ENCODE results near the gene PPP2R2D.

Gene PPP2R2D

DNA sequence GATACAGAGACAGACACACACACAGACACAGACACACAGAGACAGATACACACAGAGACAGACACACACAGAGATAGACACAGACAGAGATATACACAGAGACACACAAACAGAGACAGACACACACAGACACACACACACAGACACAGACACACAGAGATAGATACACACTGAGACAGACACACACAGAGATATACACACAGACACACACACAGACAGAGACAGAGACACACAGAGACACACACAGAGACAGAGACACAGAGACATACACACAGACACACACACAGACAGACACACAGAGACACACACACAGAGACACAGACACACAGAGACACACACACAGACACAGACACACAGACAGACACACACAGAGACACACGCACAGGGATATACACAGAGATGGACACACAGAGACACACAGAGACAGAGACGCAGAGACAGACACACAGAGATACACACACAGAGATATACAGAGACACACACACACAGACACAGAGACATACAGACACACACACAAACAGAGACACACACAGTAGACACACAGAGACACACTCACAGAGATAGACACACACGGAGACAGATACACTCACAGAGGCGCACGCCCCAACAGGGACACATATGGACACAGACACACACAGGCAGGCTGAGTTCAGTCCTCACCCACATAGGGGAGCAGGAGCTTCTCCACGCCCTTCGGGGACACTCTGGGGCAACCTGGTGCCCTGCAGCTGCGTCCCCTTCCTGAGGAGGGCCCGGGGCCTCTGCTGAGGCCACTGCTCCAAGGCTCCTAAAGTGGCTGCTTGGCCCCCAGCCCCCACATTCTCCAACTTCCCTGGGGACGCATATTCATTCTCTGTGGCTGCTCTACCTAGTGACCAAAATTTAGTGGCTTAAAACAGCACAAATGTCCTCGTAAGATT lies 10.3 kb upstream of the PPP2R2D start:
- H3K27ac ChIP-seq = no peak overlapping the region
- no peak for TF ChIP-seq ZFX (IDR thresholded peaks at IDR 0.05; ENCODE audit: borderline replicate concordance)
- TF ChIP-seq, protein P1, sequence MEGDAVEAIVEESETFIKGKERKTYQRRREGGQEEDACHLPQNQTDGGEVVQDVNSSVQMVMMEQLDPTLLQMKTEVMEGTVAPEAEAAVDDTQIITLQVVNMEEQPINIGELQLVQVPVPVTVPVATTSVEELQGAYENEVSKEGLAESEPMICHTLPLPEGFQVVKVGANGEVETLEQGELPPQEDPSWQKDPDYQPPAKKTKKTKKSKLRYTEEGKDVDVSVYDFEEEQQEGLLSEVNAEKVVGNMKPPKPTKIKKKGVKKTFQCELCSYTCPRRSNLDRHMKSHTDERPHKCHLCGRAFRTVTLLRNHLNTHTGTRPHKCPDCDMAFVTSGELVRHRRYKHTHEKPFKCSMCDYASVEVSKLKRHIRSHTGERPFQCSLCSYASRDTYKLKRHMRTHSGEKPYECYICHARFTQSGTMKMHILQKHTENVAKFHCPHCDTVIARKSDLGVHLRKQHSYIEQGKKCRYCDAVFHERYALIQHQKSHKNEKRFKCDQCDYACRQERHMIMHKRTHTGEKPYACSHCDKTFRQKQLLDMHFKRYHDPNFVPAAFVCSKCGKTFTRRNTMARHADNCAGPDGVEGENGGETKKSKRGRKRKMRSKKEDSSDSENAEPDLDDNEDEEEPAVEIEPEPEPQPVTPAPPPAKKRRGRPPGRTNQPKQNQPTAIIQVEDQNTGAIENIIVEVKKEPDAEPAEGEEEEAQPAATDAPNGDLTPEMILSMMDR (IDR thresholded peaks at IDR 0.05) = no peak

GRCh38 chr10:131891196-131891928 lies 9.4 kb upstream of the PPP2R2D start:
- TF ChIP-seq, protein P1 (IDR thresholded peaks at IDR 0.05) = peak; percentile 29
- no peak for TF ChIP-seq ZFX (IDR thresholded peaks at IDR 0.05; ENCODE audit: borderline replicate concordance)
- H3K27ac ChIP-seq = no peak overlapping the region

GRCh38 chr10:131891929-131892805 lies 8.6 kb upstream of the PPP2R2D start:
- no peak overlapping the region for H3K27ac ChIP-seq
- no peak for TF ChIP-seq ZFX (IDR thresholded peaks at IDR 0.05; ENCODE audit: borderline replicate concordance)

GRCh38 chr10:131892806-131893675 lies 7.8 kb upstream of the PPP2R2D start:
- TF ChIP-seq, protein P1 (IDR thresholded peaks at IDR 0.05) = no peak
- no peak for TF ChIP-seq ZFX (IDR thresholded peaks at IDR 0.05; ENCODE audit: borderline replicate concordance)

GRCh38 chr10:131895116-131895515 lies 5.7 kb upstream of the PPP2R2D start:
- TF ChIP-seq, protein P1 (IDR thresholded peaks at IDR 0.05) = no peak
- TF ChIP-seq ZFX (IDR thresholded peaks at IDR 0.05; ENCODE audit: borderline replicate concordance) = no peak
- no peak overlapping the region for H3K27ac ChIP-seq

More at GRCh38 chr10:131892806-131893675, 7.8 kb upstream of the PPP2R2D start:
- no peak overlapping the region for H3K27ac ChIP-seq

DNA sequence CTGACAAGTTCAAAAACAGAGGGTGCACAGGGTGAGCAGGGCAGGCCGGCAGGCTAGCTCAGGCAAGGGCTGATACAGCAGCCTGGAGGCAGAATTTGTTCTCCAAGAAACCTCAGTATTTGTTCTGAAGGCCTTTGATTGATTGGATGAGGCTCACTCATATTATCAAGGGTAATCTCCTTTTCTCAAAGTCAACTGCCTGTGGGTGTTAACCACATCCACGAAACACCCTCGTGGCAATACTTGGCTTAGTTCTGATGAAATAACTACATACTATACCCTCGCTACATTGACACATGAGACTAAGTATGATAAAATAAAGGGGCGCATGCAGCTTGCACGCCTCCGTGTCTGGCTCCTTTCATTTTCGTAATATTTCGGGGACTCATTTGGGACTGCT lies 4.4 kb upstream of the PPP2R2D start:
- TF ChIP-seq, protein P1 (IDR thresholded peaks at IDR 0.05) = no peak
- H3K27ac ChIP-seq = no peak overlapping the region

Data from 22Rv1 (cell line).